Measurements from ENCODE around the gene CTXND2. TPM values are rescaled to one million over a fixed set of nuclear protein-coding genes. Genes with fewer than 3 reads are reported as not detected.
"Not testable (repeated sequence)": the region's sequence is repeated elsewhere in the genome, so short reads cannot be mapped to it uniquely, and the experiment has no call there.

Gene CTXND2
- total RNA-seq, 1 donor = not detected

DNA sequence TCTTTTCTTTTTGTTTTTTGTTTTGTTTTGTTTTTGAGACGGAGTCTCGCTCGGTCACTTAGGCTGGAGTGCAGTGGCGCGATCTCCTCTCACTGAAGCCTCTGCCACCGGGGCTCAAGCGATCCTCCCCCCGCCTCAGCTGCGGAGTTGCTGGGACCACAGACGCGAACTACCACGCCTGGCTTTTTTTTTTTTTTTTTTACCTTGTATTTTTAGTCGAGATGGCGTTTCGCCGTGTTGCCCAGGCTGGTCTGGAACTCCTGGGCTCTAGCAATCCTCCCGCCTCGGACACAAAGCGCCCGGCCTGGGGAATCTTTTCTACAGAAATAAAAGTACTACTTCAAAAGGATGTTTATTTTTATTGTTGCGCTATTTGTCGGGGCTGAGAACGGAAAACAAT, 38.1 kb downstream of the CTXND2 start:
- Histone ChIP-seq H3K27ac (ENCODE audit: low read depth, low read length) (no peak overlapping the region), H2AFZ (ENCODE audit: low read length) (no peak overlapping the region), H3K79me2 (ENCODE audit: insufficient read depth, low read length) (peaks cover 20% of the 10 kb centered on the region), H3K36me3 (ENCODE audit: insufficient read depth, low read length) (peaks cover 24% of the 10 kb centered on the region), H4K20me1 (ENCODE audit: insufficient read depth, low read length) (no peaks in the 10 kb centered on the region), H3K9me3 (ENCODE audit: low read depth, low read length) (no peaks in the 10 kb centered on the region), H3K27me3 (ENCODE audit: insufficient read depth, low read length) (no peaks in the 10 kb centered on the region), H3K4me3 (ENCODE audit: insufficient read depth, low read length) (peak overlapping the region; percentile 11), H3K4me1 (ENCODE audit: insufficient read depth, low read length) (peaks cover 12% of the 10 kb centered on the region), H3K4me2 (ENCODE audit: insufficient read depth, low read length) (no peak overlapping the region)
- no peak for DNase-seq (ENCODE audit: insufficient read length, low spot score, missing footprints)
- TF ChIP-seq, protein P1, sequence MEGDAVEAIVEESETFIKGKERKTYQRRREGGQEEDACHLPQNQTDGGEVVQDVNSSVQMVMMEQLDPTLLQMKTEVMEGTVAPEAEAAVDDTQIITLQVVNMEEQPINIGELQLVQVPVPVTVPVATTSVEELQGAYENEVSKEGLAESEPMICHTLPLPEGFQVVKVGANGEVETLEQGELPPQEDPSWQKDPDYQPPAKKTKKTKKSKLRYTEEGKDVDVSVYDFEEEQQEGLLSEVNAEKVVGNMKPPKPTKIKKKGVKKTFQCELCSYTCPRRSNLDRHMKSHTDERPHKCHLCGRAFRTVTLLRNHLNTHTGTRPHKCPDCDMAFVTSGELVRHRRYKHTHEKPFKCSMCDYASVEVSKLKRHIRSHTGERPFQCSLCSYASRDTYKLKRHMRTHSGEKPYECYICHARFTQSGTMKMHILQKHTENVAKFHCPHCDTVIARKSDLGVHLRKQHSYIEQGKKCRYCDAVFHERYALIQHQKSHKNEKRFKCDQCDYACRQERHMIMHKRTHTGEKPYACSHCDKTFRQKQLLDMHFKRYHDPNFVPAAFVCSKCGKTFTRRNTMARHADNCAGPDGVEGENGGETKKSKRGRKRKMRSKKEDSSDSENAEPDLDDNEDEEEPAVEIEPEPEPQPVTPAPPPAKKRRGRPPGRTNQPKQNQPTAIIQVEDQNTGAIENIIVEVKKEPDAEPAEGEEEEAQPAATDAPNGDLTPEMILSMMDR (IDR thresholded peaks at IDR 0.05; ENCODE audit: extremely low read depth, low read depth, low read length) = no peak

DNA sequence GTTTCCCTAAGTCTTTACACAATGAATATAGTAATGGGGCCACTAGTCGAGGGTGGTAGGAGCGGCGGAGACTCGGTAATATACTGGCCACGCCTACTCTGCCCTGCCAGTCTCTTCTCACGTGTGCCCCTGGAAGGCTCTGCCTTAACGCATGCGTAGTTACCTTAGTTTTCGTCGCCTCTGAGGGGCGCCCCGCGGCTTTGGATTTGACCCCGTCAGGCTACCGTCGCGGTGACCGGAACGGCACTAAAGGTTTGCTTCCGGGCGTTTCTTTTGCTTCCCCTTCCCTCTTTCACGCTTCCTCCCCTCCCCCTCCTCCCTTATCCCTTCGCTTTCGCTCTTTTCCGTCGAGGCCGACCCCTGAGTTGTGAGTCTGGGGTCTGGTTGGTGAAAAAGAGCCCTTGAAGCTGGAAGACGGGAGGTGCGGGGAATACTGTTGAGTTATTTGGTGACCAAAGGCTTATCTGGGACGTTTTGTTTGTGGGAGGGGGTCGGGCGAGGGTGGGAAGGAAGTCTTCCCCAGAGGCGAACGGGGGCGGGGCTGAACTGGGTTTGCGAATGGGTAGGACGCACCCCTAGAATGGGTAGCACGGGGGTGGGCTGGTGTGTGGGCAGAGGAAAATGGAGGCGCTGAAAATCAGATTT, 39.3 kb downstream of the CTXND2 start, which contains the start of gene SETDB1:
SETDB1 (plus strand) TSS at position 267 of the 645 bp plus-strand sequence. CDS start 1,352 bp downstream, outside the sequence.
- H3K4me1 ChIP-seq (ENCODE audit: insufficient read depth, low read length) = peaks cover 12% of the 10 kb centered on the region
- TF ChIP-seq, protein P1 (IDR thresholded peaks at IDR 0.05; ENCODE audit: extremely low read depth, low read depth, low read length) = no peak
- H3K27me3 ChIP-seq (ENCODE audit: insufficient read depth, low read length) = no peaks in the 10 kb centered on the region
- DNase-seq (ENCODE audit: insufficient read length, low spot score, missing footprints) = peak; percentile 93
- H4K20me1 ChIP-seq (ENCODE audit: insufficient read depth, low read length) = no peaks in the 10 kb centered on the region
- peak within 1 kb of the TSS; percentile 87 for H3K27ac ChIP-seq (ENCODE audit: low read depth, low read length)
- H3K9me3 ChIP-seq (ENCODE audit: low read depth, low read length) = no peaks in the 10 kb centered on the region
- peaks cover 34% of the 10 kb centered on the region for H3K36me3 ChIP-seq (ENCODE audit: insufficient read depth, low read length)
- peak within 1 kb of the TSS; percentile 74 for H3K4me2 ChIP-seq (ENCODE audit: insufficient read depth, low read length)
- peak within 1 kb of the TSS; percentile 97 for H2AFZ ChIP-seq (ENCODE audit: low read length)
- peaks cover 20% of the 10 kb centered on the region for H3K79me2 ChIP-seq (ENCODE audit: insufficient read depth, low read length)
- peak within 1 kb of the TSS; percentile 90 for H3K4me3 ChIP-seq (ENCODE audit: insufficient read depth, low read length)

DNA sequence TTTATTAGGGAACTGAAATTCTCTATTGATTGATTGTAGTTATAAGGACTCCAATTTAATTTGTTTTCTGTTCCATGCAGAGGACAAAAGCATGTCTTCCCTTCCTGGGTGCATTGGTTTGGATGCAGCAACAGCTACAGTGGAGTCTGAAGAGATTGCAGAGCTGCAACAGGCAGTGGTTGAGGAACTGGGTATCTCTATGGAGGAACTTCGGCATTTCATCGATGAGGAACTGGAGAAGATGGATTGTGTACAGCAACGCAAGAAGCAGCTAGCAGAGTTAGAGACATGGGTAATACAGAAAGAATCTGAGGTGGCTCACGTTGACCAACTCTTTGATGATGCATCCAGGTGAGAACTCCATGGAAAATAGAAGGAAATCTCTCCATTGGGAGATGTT, 40.7 kb downstream of the CTXND2 start:
- Histone ChIP-seq H3K27ac (ENCODE audit: low read depth, low read length) (no peak overlapping the region), H3K9me3 (ENCODE audit: low read depth, low read length) (no peaks in the 10 kb centered on the region), H3K4me2 (ENCODE audit: insufficient read depth, low read length) (peak overlapping the region; percentile 74), H3K36me3 (ENCODE audit: insufficient read depth, low read length) (peaks cover 46% of the 10 kb centered on the region), H3K27me3 (ENCODE audit: insufficient read depth, low read length) (no peaks in the 10 kb centered on the region), H2AFZ (ENCODE audit: low read length) (no peak overlapping the region), H4K20me1 (ENCODE audit: insufficient read depth, low read length) (no peaks in the 10 kb centered on the region), H3K4me3 (ENCODE audit: insufficient read depth, low read length) (no peak overlapping the region), H3K4me1 (ENCODE audit: insufficient read depth, low read length) (peaks cover 12% of the 10 kb centered on the region), H3K79me2 (ENCODE audit: insufficient read depth, low read length) (peaks cover 23% of the 10 kb centered on the region)
- DNase-seq (ENCODE audit: insufficient read length, low spot score, missing footprints) = no peak
- TF ChIP-seq, protein P1 (IDR thresholded peaks at IDR 0.05; ENCODE audit: extremely low read depth, low read depth, low read length) = no peak

DNA sequence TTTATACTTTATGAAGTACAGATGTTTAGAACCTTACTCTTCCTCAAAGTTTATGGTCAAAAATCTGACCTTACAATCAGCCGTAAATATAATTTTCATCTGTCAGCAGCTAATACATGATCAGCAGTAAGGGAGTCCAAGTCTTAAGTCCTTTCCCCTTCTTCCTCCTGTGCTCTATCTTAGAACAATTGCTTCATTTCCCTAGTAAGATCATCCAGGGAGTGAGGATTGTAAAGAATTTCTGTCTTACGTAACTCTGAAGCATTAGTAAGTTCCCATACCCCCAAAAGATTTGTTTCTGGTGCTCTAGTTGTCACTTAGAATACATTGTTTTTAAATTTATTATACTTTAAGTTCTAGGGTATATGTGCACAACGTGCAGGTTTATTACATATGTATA, 41.4 kb downstream of the CTXND2 start:
- Histone ChIP-seq H2AFZ (ENCODE audit: low read length) (no peak overlapping the region), H3K4me3 (ENCODE audit: insufficient read depth, low read length) (no peak overlapping the region), H3K27ac (ENCODE audit: low read depth, low read length) (no peak overlapping the region), H3K4me1 (ENCODE audit: insufficient read depth, low read length) (peaks cover 8% of the 10 kb centered on the region), H3K36me3 (ENCODE audit: insufficient read depth, low read length) (peaks cover 51% of the 10 kb centered on the region), H3K9me3 (ENCODE audit: low read depth, low read length) (no peaks in the 10 kb centered on the region), H4K20me1 (ENCODE audit: insufficient read depth, low read length) (no peaks in the 10 kb centered on the region), H3K27me3 (ENCODE audit: insufficient read depth, low read length) (no peaks in the 10 kb centered on the region), H3K4me2 (ENCODE audit: insufficient read depth, low read length) (no peak overlapping the region), H3K79me2 (ENCODE audit: insufficient read depth, low read length) (peaks cover 23% of the 10 kb centered on the region)
- DNase-seq (ENCODE audit: insufficient read length, low spot score, missing footprints) = no peak
- TF ChIP-seq, protein P1 (IDR thresholded peaks at IDR 0.05; ENCODE audit: extremely low read depth, low read depth, low read length) = no peak

DNA sequence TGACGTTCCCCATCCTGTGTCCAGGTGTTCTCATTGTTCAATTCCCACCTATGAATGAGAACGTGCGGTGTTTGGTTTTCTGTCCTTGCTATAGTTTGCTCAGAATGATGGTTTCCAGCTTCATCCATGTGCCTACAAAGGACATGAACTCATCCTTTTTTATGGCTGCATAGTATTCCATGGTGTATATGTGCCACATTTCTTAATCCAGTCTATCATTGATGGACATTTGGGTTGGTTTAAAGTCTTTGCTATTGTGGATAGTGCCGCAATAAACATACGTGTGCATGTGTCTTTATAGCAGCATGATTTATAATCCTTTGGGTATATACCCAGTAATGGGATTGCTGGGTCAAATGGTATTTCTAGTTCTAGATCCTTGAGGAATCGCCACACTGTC, 41.8 kb downstream of the CTXND2 start:
- H3K27ac ChIP-seq (ENCODE audit: low read depth, low read length); H4K20me1 ChIP-seq (ENCODE audit: insufficient read depth, low read length); H3K4me1 ChIP-seq (ENCODE audit: insufficient read depth, low read length); H3K27me3 ChIP-seq (ENCODE audit: insufficient read depth, low read length); DNase-seq (ENCODE audit: insufficient read length, low spot score, missing footprints); H3K4me3 ChIP-seq (ENCODE audit: insufficient read depth, low read length); H3K9me3 ChIP-seq (ENCODE audit: low read depth, low read length); H2AFZ ChIP-seq (ENCODE audit: low read length); H3K4me2 ChIP-seq (ENCODE audit: insufficient read depth, low read length): not testable (repeated sequence)
- Histone ChIP-seq H3K79me2 (ENCODE audit: insufficient read depth, low read length) (peaks cover 23% of the 10 kb centered on the region), H3K36me3 (ENCODE audit: insufficient read depth, low read length) (peaks cover 51% of the 10 kb centered on the region)

Measured in osteoblast (primary cell).